GM23338 (cell line): ENCODE results near the gene FAM120A. TPM values are rescaled to one million over a fixed set of nuclear protein-coding genes. Genes with fewer than 3 reads are reported as not detected.

Experiments
- ATAC-seq: fragments of 200-7000 bp; cut with Tn5 transposase; 3 replicates; pipeline ENCODE4 v1.9.1; 2020
- DNase-seq: peaks from one replicate; pipeline ENCODE4 v3.0.0-alpha.2; 2015; ENCODE audit warnings: low spot score
- H2AFZ ChIP-seq: fragments of 200-600 bp; sonication (generic); 2 replicates; pipeline ENCODE4 v1.8.0; 2016; ENCODE audit warnings: antibody characterized with exemption, mild to moderate bottlenecking, moderate library complexity
- H3F3A ChIP-seq: fragments of 200-600 bp; sonication (generic); replicated peaks from 2 replicates; pipeline ENCODE4 v1.8.0; 2017; ENCODE audit warnings: antibody characterized with exemption, mixed run types, low read depth
- H3K27ac ChIP-seq: fragments of 200-600 bp; sonication (generic); 2 replicates; pipeline ENCODE4 v1.6.1; 2016; ENCODE audit warnings: low read depth
- H3K27me3 ChIP-seq: fragments of 200-600 bp; sonication (generic); 2 replicates; pipeline ENCODE4 v1.8.0; 2016; ENCODE audit warnings: mild to moderate bottlenecking, mixed run types, moderate library complexity; ENCODE audit not compliant: insufficient read depth
- H3K36me3 ChIP-seq: fragments of 200-600 bp; sonication (generic); 2 replicates; pipeline ENCODE4 v1.8.0; 2016; ENCODE audit warnings: mild to moderate bottlenecking; ENCODE audit not compliant: insufficient read depth
- H3K4me1 ChIP-seq: fragments of 200-600 bp; sonication (generic); 2 replicates; pipeline ENCODE4 v1.8.0; 2016; ENCODE audit warnings: mild to moderate bottlenecking, moderate library complexity; ENCODE audit not compliant: insufficient read depth
- H3K4me2 ChIP-seq: fragments of 200-600 bp; sonication (generic); 2 replicates; pipeline ENCODE4 v1.7.1; 2017; ENCODE audit warnings: mixed run types
- H3K4me3 ChIP-seq: fragments of 200-600 bp; sonication (generic); 2 replicates; pipeline ENCODE4 v1.6.1; 2016; ENCODE audit warnings: mixed run types
- H3K79me2 ChIP-seq: fragments of 200-600 bp; sonication (generic); replicated peaks from 2 replicates; pipeline ENCODE4 v1.8.0; 2017; ENCODE audit warnings: mild to moderate bottlenecking; ENCODE audit not compliant: insufficient read depth
- H3K9me2 ChIP-seq: fragments of 200-600 bp; sonication (generic); 2 replicates; pipeline ENCODE4 v1.8.0; 2017; ENCODE audit not compliant: insufficient read depth
- H4K20me1 ChIP-seq: fragments of 200-600 bp; sonication (generic); replicated peaks from 2 replicates; pipeline ENCODE4 v1.8.0; 2017; ENCODE audit warnings: mild to moderate bottlenecking; ENCODE audit not compliant: insufficient read depth
- H3K27ac Mint-ChIP-seq: 2 replicates; pipeline ENCODE4 v1.8.0; 2020; ENCODE audit warnings: inconsistent platforms, mild to moderate bottlenecking, moderate library complexity, mixed read lengths
- H3K27me3 Mint-ChIP-seq: 3 replicates; pipeline ENCODE4 v1.8.0; 2022; ENCODE audit warnings: low read depth, mild to moderate bottlenecking, moderate library complexity, mixed read lengths, inconsistent platforms; ENCODE audit not compliant: insufficient read depth, poor library complexity
- H3K36me3 Mint-ChIP-seq: 3 replicates; pipeline ENCODE4 v1.8.0; 2021; ENCODE audit warnings: low read depth, mild to moderate bottlenecking, inconsistent platforms, moderate library complexity, mixed read lengths
- H3K4me1 Mint-ChIP-seq: 3 replicates; pipeline ENCODE4 v1.8.0; 2020; ENCODE audit warnings: mild to moderate bottlenecking, inconsistent platforms, mixed read lengths
- H3K4me3 Mint-ChIP-seq: 3 replicates; pipeline ENCODE4 v1.8.0; 2021; ENCODE audit warnings: moderate library complexity, mild to moderate bottlenecking, inconsistent platforms, mixed read lengths
- H3K9me3 Mint-ChIP-seq: 3 replicates; pipeline ENCODE4 v1.8.0; 2020; ENCODE audit warnings: moderate library complexity, mild to moderate bottlenecking, inconsistent platforms, mixed read lengths
- CREB1 ChIP-seq: fragments of 250-450 bp; sonication (Bioruptor Pico); IDR thresholded peaks from 2 replicates; pipeline ENCODE4 v1.5.0; 2020; ENCODE audit warnings: low read depth, mild to moderate bottlenecking, moderate library complexity
- EZH2 ChIP-seq: fragments of 200-600 bp; sonication (generic); IDR thresholded peaks from one replicate; pipeline ENCODE4 v1.8.0; 2017; ENCODE audit warnings: antibody characterized with exemption, mild to moderate bottlenecking, low read depth; ENCODE audit not compliant: unreplicated experiment
- EZH2phosphoT487 ChIP-seq: fragments of 200-600 bp; sonication (generic); IDR thresholded peaks from one replicate; pipeline ENCODE4 v1.8.1; 2018; ENCODE audit warnings: antibody characterized with exemption; ENCODE audit not compliant: unreplicated experiment
- JUNB ChIP-seq: IDR thresholded peaks from one replicate; pipeline ENCODE4 v1.6.1; 2016; ENCODE audit warnings: antibody characterized with exemption; ENCODE audit not compliant: unreplicated experiment
- STAT1 ChIP-seq: IDR thresholded peaks from one replicate; pipeline ENCODE4 v1.6.1; 2016; ENCODE audit warnings: antibody characterized with exemption; ENCODE audit not compliant: unreplicated experiment
- ZNF331 ChIP-seq: fragments of 250-450 bp; sonication (Bioruptor Pico); IDR thresholded peaks from 2 replicates; pipeline ENCODE4 v1.5.0; 2020; ENCODE audit warnings: low read depth, mild to moderate bottlenecking, moderate library complexity
- polyA plus RNA-seq: library from polyadenylated mRNA; unstranded; fragments of >200 nt; fragmentation: Nextera tagmentation; extraction: Ambion mirVana; gene quantifications from 2 replicates; pipeline ENCODE4 v1.2.1, GENCODE V29; 2016
- total RNA-seq: library from RNA; depleted of rRNA; stranded (reverse); fragments of >200 nt; shearing (Covaris generic); gene quantifications from 2 replicates; pipeline ENCODE4 v1.2.3, GENCODE V29; 2014
- TF ChIP-seq, protein P1 (sequence below): fragments of 250-450 bp; sonication (Bioruptor Pico); IDR thresholded peaks from 2 replicates; pipeline ENCODE4 v1.5.0; 2020; ENCODE audit warnings: mild to moderate bottlenecking, moderate library complexity
- TF ChIP-seq, protein P2 (sequence below): IDR thresholded peaks from one replicate; pipeline ENCODE4 v1.6.1; 2018; ENCODE audit warnings: antibody characterized with exemption; ENCODE audit not compliant: unreplicated experiment

FAM120A gene
- total and polyA plus RNA-seq, 2 experiments from 2014 or later, result 28.2 to 52.5 TPM

DNA sequence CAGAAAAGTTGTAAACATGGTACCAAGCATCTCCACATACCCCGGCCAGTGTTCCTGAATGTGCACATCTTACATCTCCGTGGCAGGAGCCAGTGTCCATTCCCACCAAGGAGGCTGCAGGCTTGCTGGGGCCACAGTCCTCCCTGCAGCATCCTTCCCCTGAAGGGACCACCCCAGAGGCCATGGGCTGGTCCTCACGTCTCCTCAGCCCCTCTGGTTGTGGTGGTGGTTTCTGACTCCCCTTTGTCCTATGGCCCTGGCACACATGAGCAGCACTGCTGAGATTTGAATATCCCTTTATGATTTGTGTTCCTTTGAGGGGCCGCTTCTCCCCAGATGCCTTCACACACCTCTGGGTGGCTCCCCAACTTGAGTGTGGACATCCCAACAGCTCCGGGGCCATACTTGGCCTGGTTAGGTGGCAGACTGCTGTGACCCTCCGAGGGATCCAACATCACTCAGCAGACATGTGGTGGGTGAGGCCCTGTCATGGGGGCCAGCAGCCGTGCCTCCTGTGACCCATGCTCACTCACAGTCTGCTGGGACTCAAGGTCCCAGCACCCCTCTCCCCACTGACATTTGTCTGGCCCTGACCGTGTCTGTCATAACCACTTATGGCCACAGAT, 139.2 kb downstream of the FAM120A start (continued):
- TF ChIP-seq, protein P1, sequence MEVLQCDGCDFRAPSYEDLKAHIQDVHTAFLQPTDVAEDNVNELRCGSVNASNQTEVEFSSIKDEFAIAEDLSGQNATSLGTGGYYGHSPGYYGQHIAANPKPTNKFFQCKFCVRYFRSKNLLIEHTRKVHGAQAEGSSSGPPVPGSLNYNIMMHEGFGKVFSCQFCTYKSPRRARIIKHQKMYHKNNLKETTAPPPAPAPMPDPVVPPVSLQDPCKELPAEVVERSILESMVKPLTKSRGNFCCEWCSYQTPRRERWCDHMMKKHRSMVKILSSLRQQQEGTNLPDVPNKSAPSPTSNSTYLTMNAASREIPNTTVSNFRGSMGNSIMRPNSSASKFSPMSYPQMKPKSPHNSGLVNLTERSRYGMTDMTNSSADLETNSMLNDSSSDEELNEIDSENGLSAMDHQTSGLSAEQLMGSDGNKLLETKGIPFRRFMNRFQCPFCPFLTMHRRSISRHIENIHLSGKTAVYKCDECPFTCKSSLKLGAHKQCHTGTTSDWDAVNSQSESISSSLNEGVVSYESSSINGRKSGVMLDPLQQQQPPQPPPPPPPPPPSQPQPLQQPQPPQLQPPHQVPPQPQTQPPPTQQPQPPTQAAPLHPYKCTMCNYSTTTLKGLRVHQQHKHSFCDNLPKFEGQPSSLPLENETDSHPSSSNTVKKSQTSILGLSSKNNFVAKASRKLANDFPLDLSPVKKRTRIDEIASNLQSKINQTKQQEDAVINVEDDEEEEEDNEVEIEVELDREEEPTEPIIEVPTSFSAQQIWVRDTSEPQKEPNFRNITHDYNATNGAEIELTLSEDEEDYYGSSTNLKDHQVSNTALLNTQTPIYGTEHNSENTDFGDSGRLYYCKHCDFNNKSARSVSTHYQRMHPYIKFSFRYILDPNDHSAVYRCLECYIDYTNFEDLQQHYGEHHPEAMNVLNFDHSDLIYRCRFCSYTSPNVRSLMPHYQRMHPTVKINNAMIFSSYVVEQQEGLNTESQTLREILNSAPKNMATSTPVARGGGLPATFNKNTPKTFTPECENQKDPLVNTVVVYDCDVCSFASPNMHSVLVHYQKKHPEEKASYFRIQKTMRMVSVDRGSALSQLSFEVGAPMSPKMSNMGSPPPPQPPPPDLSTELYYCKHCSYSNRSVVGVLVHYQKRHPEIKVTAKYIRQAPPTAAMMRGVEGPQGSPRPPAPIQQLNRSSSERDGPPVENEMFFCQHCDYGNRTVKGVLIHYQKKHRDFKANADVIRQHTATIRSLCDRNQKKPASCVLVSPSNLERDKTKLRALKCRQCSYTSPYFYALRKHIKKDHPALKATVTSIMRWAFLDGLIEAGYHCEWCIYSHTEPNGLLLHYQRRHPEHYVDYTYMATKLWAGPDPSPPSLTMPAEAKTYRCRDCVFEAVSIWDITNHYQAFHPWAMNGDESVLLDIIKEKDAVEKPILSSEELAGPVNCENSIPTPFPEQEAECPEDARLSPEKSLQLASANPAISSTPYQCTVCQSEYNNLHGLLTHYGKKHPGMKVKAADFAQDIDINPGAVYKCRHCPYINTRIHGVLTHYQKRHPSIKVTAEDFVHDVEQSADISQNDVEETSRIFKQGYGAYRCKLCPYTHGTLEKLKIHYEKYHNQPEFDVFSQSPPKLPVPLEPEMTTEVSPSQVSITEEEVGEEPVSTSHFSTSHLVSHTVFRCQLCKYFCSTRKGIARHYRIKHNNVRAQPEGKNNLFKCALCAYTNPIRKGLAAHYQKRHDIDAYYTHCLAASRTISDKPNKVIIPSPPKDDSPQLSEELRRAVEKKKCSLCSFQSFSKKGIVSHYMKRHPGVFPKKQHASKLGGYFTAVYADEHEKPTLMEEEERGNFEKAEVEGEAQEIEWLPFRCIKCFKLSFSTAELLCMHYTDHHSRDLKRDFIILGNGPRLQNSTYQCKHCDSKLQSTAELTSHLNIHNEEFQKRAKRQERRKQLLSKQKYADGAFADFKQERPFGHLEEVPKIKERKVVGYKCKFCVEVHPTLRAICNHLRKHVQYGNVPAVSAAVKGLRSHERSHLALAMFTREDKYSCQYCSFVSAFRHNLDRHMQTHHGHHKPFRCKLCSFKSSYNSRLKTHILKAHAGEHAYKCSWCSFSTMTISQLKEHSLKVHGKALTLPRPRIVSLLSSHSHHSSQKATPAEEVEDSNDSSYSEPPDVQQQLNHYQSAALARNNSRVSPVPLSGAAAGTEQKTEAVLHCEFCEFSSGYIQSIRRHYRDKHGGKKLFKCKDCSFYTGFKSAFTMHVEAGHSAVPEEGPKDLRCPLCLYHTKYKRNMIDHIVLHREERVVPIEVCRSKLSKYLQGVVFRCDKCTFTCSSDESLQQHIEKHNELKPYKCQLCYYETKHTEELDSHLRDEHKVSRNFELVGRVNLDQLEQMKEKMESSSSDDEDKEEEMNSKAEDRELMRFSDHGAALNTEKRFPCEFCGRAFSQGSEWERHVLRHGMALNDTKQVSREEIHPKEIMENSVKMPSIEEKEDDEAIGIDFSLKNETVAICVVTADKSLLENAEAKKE (CRISPR knock-in tag), result no peak

DNA sequence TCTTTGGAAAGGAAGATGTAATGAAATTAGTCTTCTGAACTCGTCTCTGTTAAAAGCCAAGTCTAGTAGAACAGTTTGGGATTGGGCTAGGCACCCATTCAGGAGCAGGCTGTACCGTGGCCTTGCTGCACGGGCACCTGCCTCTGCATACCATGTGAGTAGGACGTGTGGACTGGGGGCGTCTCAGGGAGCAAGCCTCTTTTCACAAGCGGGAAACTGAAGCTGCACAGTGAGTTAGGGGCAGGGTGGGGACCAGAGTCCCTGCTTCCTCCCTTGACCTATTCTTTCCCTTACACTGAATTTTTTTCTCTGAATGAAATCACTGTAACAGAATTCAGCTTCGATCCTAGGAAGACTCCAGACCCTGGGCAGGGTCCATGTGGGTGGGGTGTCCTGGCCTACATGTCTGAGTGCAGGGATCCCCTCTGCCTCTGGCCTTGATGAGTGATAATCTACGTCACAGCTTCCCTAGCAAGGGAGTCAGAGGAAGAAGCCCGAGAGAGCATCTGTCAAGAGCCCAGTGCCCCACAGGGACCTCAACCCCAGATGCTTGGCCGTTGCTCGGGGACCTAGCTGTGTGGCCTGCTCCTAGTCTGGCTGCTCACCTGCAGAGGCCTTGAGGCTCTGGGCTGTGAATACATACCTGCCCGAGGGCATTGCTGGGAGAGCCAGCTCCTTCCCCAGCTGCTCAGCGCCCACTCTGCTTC, 140.0 kb downstream of the FAM120A start:
- Mint-ChIP-seq H3K27me3 (peaks cover 4% of the 10 kb centered on the region), H3K9me3 (no peaks in the 10 kb centered on the region), H3K4me1 (peaks cover 36% of the 10 kb centered on the region), H3K36me3 (no peaks in the 10 kb centered on the region; the same call in 2 of the 3 replicates), H3K27ac (peak overlapping the region; percentile 62; the same call in 1 of the 2 replicates), H3K4me3 (no peak overlapping the region)
- H3K4me1 ChIP-seq, result no peaks in the 10 kb centered on the region; the same call in 1 of the 2 replicates
- ATAC-seq (no peak), DNase-seq (no peak)
- no peaks in the 10 kb centered on the region for H3K27me3 ChIP-seq
- H3K9me2 ChIP-seq, result no peaks in the 10 kb centered on the region
- no peak overlapping the region for H3K27ac ChIP-seq
- H3F3A ChIP-seq, result no peaks in the 10 kb centered on the region; the same call in 1 of the 2 replicates
- no peak overlapping the region for H2AFZ ChIP-seq
- no peak overlapping the region for H3K4me3 ChIP-seq
- H3K79me2 ChIP-seq, result peaks cover 16% of the 10 kb centered on the region
- peaks cover 6% of the 10 kb centered on the region for H4K20me1 ChIP-seq
- no peak overlapping the region for H3K4me2 ChIP-seq
- no peak for TF ChIP-seq JUNB
- TF ChIP-seq ZNF331 (CRISPR knock-in tag), result no peak
- TF ChIP-seq, protein P2, sequence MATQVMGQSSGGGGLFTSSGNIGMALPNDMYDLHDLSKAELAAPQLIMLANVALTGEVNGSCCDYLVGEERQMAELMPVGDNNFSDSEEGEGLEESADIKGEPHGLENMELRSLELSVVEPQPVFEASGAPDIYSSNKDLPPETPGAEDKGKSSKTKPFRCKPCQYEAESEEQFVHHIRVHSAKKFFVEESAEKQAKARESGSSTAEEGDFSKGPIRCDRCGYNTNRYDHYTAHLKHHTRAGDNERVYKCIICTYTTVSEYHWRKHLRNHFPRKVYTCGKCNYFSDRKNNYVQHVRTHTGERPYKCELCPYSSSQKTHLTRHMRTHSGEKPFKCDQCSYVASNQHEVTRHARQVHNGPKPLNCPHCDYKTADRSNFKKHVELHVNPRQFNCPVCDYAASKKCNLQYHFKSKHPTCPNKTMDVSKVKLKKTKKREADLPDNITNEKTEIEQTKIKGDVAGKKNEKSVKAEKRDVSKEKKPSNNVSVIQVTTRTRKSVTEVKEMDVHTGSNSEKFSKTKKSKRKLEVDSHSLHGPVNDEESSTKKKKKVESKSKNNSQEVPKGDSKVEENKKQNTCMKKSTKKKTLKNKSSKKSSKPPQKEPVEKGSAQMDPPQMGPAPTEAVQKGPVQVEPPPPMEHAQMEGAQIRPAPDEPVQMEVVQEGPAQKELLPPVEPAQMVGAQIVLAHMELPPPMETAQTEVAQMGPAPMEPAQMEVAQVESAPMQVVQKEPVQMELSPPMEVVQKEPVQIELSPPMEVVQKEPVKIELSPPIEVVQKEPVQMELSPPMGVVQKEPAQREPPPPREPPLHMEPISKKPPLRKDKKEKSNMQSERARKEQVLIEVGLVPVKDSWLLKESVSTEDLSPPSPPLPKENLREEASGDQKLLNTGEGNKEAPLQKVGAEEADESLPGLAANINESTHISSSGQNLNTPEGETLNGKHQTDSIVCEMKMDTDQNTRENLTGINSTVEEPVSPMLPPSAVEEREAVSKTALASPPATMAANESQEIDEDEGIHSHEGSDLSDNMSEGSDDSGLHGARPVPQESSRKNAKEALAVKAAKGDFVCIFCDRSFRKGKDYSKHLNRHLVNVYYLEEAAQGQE, result no peak
- no peak for TF ChIP-seq CREB1 (CRISPR knock-in tag)
- no peak for TF ChIP-seq EZH2phosphoT487
- no peak for TF ChIP-seq EZH2
- no peak for TF ChIP-seq STAT1
- H3K36me3 ChIP-seq, result no peaks in the 10 kb centered on the region
